Tibial nerve (tissue), 4 donors: ENCODE results near the gene MCM3AP.

Source experiments
- EP300 ChIP-seq, 2 donors: sonication (generic); formaldehyde crosslinking; IDR thresholded peaks; one replicate each; pipeline ENCODE4 v1.6.1; 2017; ENCODE audit warnings: antibody characterized with exemption in 2 of 2, mild to moderate bottlenecking in 1 of 2
- POLR2A ChIP-seq, 2 donors: fragments of 450-650 bp; IDR thresholded peaks; one replicate each; pipeline ENCODE4 v1.6.1; 2017; ENCODE audit warnings: antibody characterized with exemption in 2 of 2, mild to moderate bottlenecking in 2 of 2, moderate library complexity in 2 of 2
- TF ChIP-seq, protein P1 (sequence below), 5 experiments: fragments of 200-600 bp in 3 of 5; fragments of 450-650 bp in 2 of 5; sonication (generic) in 3 of 5; IDR thresholded peaks; one replicate each; pipeline ENCODE4 v1.5.1; 2016 to 2019; ENCODE audit warnings: antibody characterized with exemption in 5 of 5, mild to moderate bottlenecking in 3 of 5, moderate library complexity in 2 of 5

GRCh38 chr21:46264046-46264689 is 21.2 kb downstream of the MCM3AP start:
- TF ChIP-seq, protein P1, sequence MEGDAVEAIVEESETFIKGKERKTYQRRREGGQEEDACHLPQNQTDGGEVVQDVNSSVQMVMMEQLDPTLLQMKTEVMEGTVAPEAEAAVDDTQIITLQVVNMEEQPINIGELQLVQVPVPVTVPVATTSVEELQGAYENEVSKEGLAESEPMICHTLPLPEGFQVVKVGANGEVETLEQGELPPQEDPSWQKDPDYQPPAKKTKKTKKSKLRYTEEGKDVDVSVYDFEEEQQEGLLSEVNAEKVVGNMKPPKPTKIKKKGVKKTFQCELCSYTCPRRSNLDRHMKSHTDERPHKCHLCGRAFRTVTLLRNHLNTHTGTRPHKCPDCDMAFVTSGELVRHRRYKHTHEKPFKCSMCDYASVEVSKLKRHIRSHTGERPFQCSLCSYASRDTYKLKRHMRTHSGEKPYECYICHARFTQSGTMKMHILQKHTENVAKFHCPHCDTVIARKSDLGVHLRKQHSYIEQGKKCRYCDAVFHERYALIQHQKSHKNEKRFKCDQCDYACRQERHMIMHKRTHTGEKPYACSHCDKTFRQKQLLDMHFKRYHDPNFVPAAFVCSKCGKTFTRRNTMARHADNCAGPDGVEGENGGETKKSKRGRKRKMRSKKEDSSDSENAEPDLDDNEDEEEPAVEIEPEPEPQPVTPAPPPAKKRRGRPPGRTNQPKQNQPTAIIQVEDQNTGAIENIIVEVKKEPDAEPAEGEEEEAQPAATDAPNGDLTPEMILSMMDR (IDR thresholded peaks at IDR 0.05): no peak
- TF ChIP-seq EP300 (IDR thresholded peaks at IDR 0.05): no peak
- TF ChIP-seq POLR2A (IDR thresholded peaks at IDR 0.05): no peak
